ENCODE measurements around the gene ITGAV.

The ITGAV gene

GRCh38 chr2:186718122-186718521 lies 128.3 kb downstream of the ITGAV start:
- H3K36me3 ChIP-seq (ENCODE audit: control insufficient read depth, insufficient read depth, low read length): no peaks in the 10 kb centered on the region
- no peak overlapping the region for H3K9ac ChIP-seq (ENCODE audit: low read length)
- H3K4me1 ChIP-seq (ENCODE audit: control insufficient read depth, insufficient read depth, low read length): no peaks in the 10 kb centered on the region
- H3K27ac ChIP-seq (ENCODE audit: low read depth, low read length): no peak overlapping the region
- H3K4me3 ChIP-seq (ENCODE audit: low read length): no peak overlapping the region
- no peaks in the 10 kb centered on the region for H3K27me3 ChIP-seq (ENCODE audit: control insufficient read depth, insufficient read depth, low read length)

GRCh38 chr2:186718903-186719302 lies 129.0 kb downstream of the ITGAV start:
- Histone ChIP-seq H3K27ac (ENCODE audit: low read depth, low read length) (no peak overlapping the region), H3K4me1 (ENCODE audit: control insufficient read depth, insufficient read depth, low read length) (no peaks in the 10 kb centered on the region), H3K27me3 (ENCODE audit: control insufficient read depth, insufficient read depth, low read length) (no peaks in the 10 kb centered on the region), H3K9ac (ENCODE audit: low read length) (no peak overlapping the region), H3K36me3 (ENCODE audit: control insufficient read depth, insufficient read depth, low read length) (no peaks in the 10 kb centered on the region), H3K4me3 (ENCODE audit: low read length) (no peak overlapping the region)

GRCh38 chr2:186721956-186722355 lies 132.1 kb downstream of the ITGAV start:
- H3K4me3 ChIP-seq (ENCODE audit: low read length): no peak overlapping the region
- H3K4me1 ChIP-seq (ENCODE audit: control insufficient read depth, insufficient read depth, low read length): no peaks in the 10 kb centered on the region
- H3K36me3 ChIP-seq (ENCODE audit: control insufficient read depth, insufficient read depth, low read length): no peaks in the 10 kb centered on the region
- H3K9ac ChIP-seq (ENCODE audit: low read length): no peak overlapping the region
- H3K27me3 ChIP-seq (ENCODE audit: control insufficient read depth, insufficient read depth, low read length): no peaks in the 10 kb centered on the region
- no peak overlapping the region for H3K27ac ChIP-seq (ENCODE audit: low read depth, low read length)

- H3K36me3 ChIP-seq (ENCODE audit: control insufficient read depth, insufficient read depth, low read length): no peaks in the 10 kb centered on the region
- no peaks in the 10 kb centered on the region for H3K4me1 ChIP-seq (ENCODE audit: control insufficient read depth, insufficient read depth, low read length)
- no peak overlapping the region for H3K4me3 ChIP-seq (ENCODE audit: low read length)
- H3K27ac ChIP-seq (ENCODE audit: low read depth, low read length): no peak overlapping the region
- H3K27me3 ChIP-seq (ENCODE audit: control insufficient read depth, insufficient read depth, low read length): no peaks in the 10 kb centered on the region
- H3K9ac ChIP-seq (ENCODE audit: low read length): no peak overlapping the region
These were observed 134.9 kb downstream of the ITGAV start for GRCh38 chr2:186724736-186725135.

GRCh38 chr2:186725783-186726182 lies 135.9 kb downstream of the ITGAV start:
- no peak overlapping the region for H3K27ac ChIP-seq (ENCODE audit: low read depth, low read length)
- H3K9ac ChIP-seq (ENCODE audit: low read length): no peak overlapping the region
- H3K4me3 ChIP-seq (ENCODE audit: low read length): no peak overlapping the region

GRCh38 chr2:186726938-186727337 lies 137.1 kb downstream of the ITGAV start:
- no peaks in the 10 kb centered on the region for H3K27me3 ChIP-seq (ENCODE audit: control insufficient read depth, insufficient read depth, low read length)
- no peak overlapping the region for H3K4me3 ChIP-seq (ENCODE audit: low read length)
- no peaks in the 10 kb centered on the region for H3K36me3 ChIP-seq (ENCODE audit: control insufficient read depth, insufficient read depth, low read length)
- no peak overlapping the region for H3K9ac ChIP-seq (ENCODE audit: low read length)
- no peaks in the 10 kb centered on the region for H3K4me1 ChIP-seq (ENCODE audit: control insufficient read depth, insufficient read depth, low read length)
- H3K27ac ChIP-seq (ENCODE audit: low read depth, low read length): no peak overlapping the region

More at GRCh38 chr2:186725783-186726182, 135.9 kb downstream of the ITGAV start:
- Histone ChIP-seq H3K27me3 (ENCODE audit: control insufficient read depth, insufficient read depth, low read length) (no peaks in the 10 kb centered on the region), H3K36me3 (ENCODE audit: control insufficient read depth, insufficient read depth, low read length) (no peaks in the 10 kb centered on the region), H3K4me1 (ENCODE audit: control insufficient read depth, insufficient read depth, low read length) (no peaks in the 10 kb centered on the region)

- Histone ChIP-seq H3K9ac (ENCODE audit: low read length) (no peak overlapping the region), H3K27ac (ENCODE audit: low read depth, low read length) (no peak overlapping the region), H3K4me3 (ENCODE audit: low read length) (no peak overlapping the region), H3K27me3 (ENCODE audit: control insufficient read depth, insufficient read depth, low read length) (no peaks in the 10 kb centered on the region), H3K36me3 (ENCODE audit: control insufficient read depth, insufficient read depth, low read length) (no peaks in the 10 kb centered on the region), H3K4me1 (ENCODE audit: control insufficient read depth, insufficient read depth, low read length) (no peaks in the 10 kb centered on the region)
These were observed 138.8 kb downstream of the ITGAV start for GRCh38 chr2:186728631-186729030.

All from rectal smooth muscle tissue (tissue), 1 donor.